Measurements from ENCODE around the gene ZBTB43. TPM values are rescaled to one million over a fixed set of nuclear protein-coding genes. Genes with fewer than 3 reads are reported as not detected.

ZBTB43 gene
- total and polyA plus RNA-seq, 10 of the 15 experiments (the other 5 are each of a cell fraction or from before 2014, with no cell fraction given): 2.4 to 19.3 (median 8.7) TPM

DNA sequence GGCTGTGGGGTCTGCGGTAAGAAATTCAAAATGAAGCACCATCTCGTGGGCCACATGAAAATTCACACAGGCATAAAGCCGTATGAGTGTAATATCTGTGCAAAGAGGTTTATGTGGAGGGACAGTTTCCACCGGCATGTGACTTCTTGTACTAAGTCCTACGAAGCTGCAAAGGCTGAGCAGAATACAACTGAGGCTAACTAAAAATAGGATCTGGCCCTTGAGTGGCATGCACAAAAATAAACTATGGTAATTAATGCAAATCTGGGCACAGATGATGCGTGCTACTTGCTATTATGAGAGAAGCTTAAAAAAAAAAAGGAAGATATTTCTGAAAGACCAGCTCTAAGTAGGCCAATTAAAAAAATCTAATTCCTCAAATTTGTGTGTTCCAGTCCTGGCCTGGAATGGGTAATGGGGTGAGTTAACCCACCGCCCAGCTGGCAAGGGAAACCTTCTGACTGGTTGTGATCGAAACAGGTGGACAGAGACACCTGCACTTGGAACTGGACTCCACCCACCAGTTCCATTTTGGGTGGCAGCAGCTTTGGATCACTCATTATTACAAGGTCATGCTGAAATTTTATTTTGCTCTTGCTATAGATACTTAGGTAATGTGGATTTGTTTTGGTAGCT lies 29.0 kb downstream of the ZBTB43 start:
- Histone ChIP-seq H2AFZ (ENCODE audit: control insufficient read depth, low read depth, low read length) (no peak overlapping the region), H3K27me3 (replicated peaks in 1 of 2; ENCODE audit: control insufficient read depth in 2 of 2, insufficient read depth in 2 of 2, low read length in 1 of 2) (no peaks in the 10 kb centered on the region), H3K9me3 (replicated peaks; ENCODE audit: control insufficient read depth, insufficient read depth, low read length) (no peaks in the 10 kb centered on the region), H3K79me2 (ENCODE audit: control insufficient read depth, insufficient read depth, low read length) (peaks cover 32% of the 10 kb centered on the region), H3K4me2 (ENCODE audit: control insufficient read depth, insufficient read depth) (no peak overlapping the region), H3K27ac (ENCODE audit: control insufficient read depth, insufficient read depth) (no peak overlapping the region), H4K20me1 (ENCODE audit: control insufficient read depth, insufficient read depth) (no peaks in the 10 kb centered on the region; the same call in none of the 2 replicates), H3K36me3 (ENCODE audit: control insufficient read depth in 2 of 2, insufficient read depth in 2 of 2, low read length in 1 of 2) (peaks cover 7 to 22% of the 10 kb centered on the region in 2 experiments), H3K4me1 (ENCODE audit: control insufficient read depth, insufficient read depth, low read length) (peaks cover 49% of the 10 kb centered on the region), H3K4me3 (no peak overlapping the region), H3K9ac (ENCODE audit: control insufficient read depth, insufficient read depth, low read length) (no peak overlapping the region)
- CTCF ChIA-PET: interaction anchor here (1.0 to 2.0 kb wide), 4 partner anchors 14 to 127 kb away, joined by 4 to 8 read pairs (median 6); no protein-coding TSS in a partner anchor
- TF ChIP-seq CTCF (IDR thresholded peaks at IDR 0.05 in 2 of 3, conservative IDR thresholded peaks at IDR 0.05 in 1 of 3; ENCODE audit: control insufficient read depth in 2 of 3, extremely low read depth in 1 of 3, insufficient read depth in 1 of 3, low read depth in 3 of 3, low read length in 3 of 3) (no peak), PBX3 (IDR thresholded peaks at IDR 0.05; ENCODE audit: insufficient replicate concordance, low read depth, low read length) (peak; percentile 32)
- TF ChIP-seq, protein P1, sequence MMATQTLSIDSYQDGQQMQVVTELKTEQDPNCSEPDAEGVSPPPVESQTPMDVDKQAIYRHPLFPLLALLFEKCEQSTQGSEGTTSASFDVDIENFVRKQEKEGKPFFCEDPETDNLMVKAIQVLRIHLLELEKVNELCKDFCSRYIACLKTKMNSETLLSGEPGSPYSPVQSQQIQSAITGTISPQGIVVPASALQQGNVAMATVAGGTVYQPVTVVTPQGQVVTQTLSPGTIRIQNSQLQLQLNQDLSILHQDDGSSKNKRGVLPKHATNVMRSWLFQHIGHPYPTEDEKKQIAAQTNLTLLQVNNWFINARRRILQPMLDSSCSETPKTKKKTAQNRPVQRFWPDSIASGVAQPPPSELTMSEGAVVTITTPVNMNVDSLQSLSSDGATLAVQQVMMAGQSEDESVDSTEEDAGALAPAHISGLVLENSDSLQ (IDR thresholded peaks at IDR 0.05): peak; percentile 88
- ATAC-seq: no peak
- POLR2A ChIA-PET: interaction anchor here (0.9 to 1.9 kb wide), 3 partner anchors 8 to 29 kb away, joined by 3 to 9 read pairs (median 5); partner anchors contain the start of gene ZBTB43
- SMC1A ChIA-PET (ENCODE audit: uncharacterized antibody, unreplicated experiment): interaction anchor here (0.6 to 1.7 kb wide), 6 partner anchors 12 to 69 kb away, joined by 3 to 10 read pairs (median 4); no protein-coding TSS in a partner anchor
- RAD21 ChIA-PET (ENCODE audit: unreplicated experiment): interaction anchor here (0.6 to 1.0 kb wide), 3 partner anchors 29 to 44 kb away, joined by 3 read pairs; partner anchors contain the start of gene ZBTB43
- no TSS peak for BruUV-seq (replicated peaks)
- 13% methylated on average over 8 of the region's 8 CpGs for WGBS (ENCODE audit: insufficient coverage, insufficient replicate concordance, low lambda C conversion rate, missing lambda C conversion rate)
- DNase-seq (ENCODE audit: low read depth, low spot score): no peak
- FAIRE-seq: no peak
- intact Hi-C loops (cut with micrococcal nuclease; ENCODE audit: unreplicated experiment): no loop called here
- in situ Hi-C loops (cut with MboI): no loop called here
